Testis (tissue), 2 donors: Measurements from ENCODE around the gene SPCS1.

Experiments used
- POLR2A ChIP-seq: fragments of 450-650 bp; IDR thresholded peaks from one replicate; pipeline ENCODE4 v1.6.1; 2017; ENCODE audit warnings: antibody characterized with exemption, mild to moderate bottlenecking, moderate library complexity
- TF ChIP-seq, protein P1 (sequence below), 3 experiments: fragments of 450-650 bp in 2 of 3; fragments of 200-600 bp in 1 of 3; sonication (generic) in 1 of 3; IDR thresholded peaks; one replicate each; pipeline ENCODE4 v1.5.1; 2016 to 2019; ENCODE audit warnings: antibody characterized with exemption in 3 of 3, mild to moderate bottlenecking in 2 of 3, moderate library complexity in 1 of 3

DNA sequence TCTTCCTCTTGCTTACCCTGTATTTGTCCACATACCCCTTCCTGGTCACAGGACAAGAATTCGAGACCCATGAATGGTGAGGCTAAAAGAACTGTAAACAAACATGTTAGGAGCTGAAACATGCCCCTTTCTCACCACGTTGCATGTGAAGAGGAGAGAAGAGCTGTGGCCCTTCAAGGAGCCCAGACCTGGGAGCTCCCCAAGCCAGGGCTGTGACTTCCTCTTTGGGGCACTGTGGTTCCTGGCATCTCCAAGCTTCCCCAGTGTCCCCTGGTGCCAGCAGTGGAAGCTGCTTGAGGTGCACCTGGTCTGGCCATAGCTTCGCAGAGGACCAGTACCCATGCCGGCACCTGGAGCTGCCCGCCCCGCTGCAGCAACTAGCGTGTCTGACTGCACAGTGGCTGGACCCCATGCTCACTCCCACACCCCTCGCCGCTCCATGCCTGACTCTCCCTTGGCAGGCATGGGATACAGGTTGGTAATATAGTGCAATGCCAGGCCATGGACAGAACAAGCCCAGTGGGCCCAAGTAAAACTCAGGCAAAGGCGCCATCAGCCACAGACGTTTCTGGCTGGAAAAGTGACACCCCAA, 9.9 kb downstream of the SPCS1 start:
- TF ChIP-seq, protein P1, sequence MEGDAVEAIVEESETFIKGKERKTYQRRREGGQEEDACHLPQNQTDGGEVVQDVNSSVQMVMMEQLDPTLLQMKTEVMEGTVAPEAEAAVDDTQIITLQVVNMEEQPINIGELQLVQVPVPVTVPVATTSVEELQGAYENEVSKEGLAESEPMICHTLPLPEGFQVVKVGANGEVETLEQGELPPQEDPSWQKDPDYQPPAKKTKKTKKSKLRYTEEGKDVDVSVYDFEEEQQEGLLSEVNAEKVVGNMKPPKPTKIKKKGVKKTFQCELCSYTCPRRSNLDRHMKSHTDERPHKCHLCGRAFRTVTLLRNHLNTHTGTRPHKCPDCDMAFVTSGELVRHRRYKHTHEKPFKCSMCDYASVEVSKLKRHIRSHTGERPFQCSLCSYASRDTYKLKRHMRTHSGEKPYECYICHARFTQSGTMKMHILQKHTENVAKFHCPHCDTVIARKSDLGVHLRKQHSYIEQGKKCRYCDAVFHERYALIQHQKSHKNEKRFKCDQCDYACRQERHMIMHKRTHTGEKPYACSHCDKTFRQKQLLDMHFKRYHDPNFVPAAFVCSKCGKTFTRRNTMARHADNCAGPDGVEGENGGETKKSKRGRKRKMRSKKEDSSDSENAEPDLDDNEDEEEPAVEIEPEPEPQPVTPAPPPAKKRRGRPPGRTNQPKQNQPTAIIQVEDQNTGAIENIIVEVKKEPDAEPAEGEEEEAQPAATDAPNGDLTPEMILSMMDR (IDR thresholded peaks at IDR 0.05): no peak
- TF ChIP-seq POLR2A: no peak
